A673 (cell line): Measurements from ENCODE around the gene ISY1.

ENCODE experiments used
- CTCF ChIP-seq: fragments of 300-800, 200-600 bp; sonication (generic); conservative IDR thresholded peaks from 2 replicates; pipeline ENCODE4 v1.5.1; 2017; ENCODE audit warnings: low read depth, mild to moderate bottlenecking, antibody characterized with exemption, low read length, moderate library complexity, mixed read lengths
- EZH2 ChIP-seq: fragments of 200-600 bp; sonication (generic); IDR thresholded peaks from 2 replicates; pipeline ENCODE4 v1.6.1; 2017; ENCODE audit warnings: borderline replicate concordance, low read depth, mild to moderate bottlenecking, mixed read lengths, antibody characterized with exemption, low read length; ENCODE audit not compliant: poor library complexity, severe bottlenecking

- no peak for TF ChIP-seq CTCF
- no peak for TF ChIP-seq EZH2
Observed at GRCh38 chr3:129176051-129176450, 15.2 kb upstream of the ISY1 start.
